ENCODE data around the gene KIR2DL1.
"Not testable (repeated sequence)": the region's sequence is repeated elsewhere in the genome, so short reads cannot be mapped to it uniquely, and the experiment has no call there.

DNA sequence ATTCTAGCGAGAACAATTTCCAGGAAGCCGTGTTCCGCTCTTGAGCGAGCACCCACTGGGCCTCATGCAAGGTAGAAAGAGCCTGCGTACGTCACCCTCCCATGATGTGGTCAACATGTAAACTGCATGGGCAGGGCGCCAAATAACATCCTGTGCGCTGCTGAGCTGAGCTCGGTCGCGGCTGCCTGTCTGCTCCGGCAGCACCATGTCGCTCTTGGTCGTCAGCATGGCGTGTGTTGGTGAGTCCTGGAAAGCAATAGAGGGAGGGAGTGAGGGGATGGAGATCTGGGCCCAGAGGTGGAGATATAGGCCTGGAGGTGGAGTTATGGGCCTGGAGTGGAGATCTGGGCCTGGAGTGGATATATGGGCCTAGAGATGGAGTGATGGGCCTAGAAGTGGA is at the start of gene KIR2DL1:
- not testable (repeated sequence) for TF ChIP-seq CTCF (IDR thresholded peaks at IDR 0.05; ENCODE audit: low read depth, low read length, poor library complexity, severe bottlenecking); EZH2phosphoT487 (IDR thresholded peaks at IDR 0.05; ENCODE audit: borderline replicate concordance, low read length)

Measured in DOHH2 (cell line).